Activated CD8-positive, alpha-beta memory T cell treated with anti-CD3 and anti-CD28 coated beads for 48 hours (primary cell): ENCODE data around the gene CARF.
"Not testable (repeated sequence)": the region's sequence is repeated elsewhere in the genome, so short reads cannot be mapped to it uniquely, and the experiment has no call there.

Source experiments
- DNase-seq, 3 experiments: peaks; one replicate each; pipeline ENCODE4 v3.0.0-alpha.2; 2020; ENCODE audit warnings: low read depth in 2 of 3, low spot score in 2 of 3

Gene CARF

GRCh38 chr2:202911512-202912341 is at the start of gene CARF, which contains the start of gene WDR12:
Gene CARF (plus strand): TSS chr2:202912275. CDS start chr2:202941903, 29,628 bp downstream.
Gene WDR12 (minus strand): TSS chr2:202911673. CDS start chr2:202911476, 197 bp downstream.
- peak; percentile 57 to 75 (median 73) for DNase-seq

GRCh38 chr2:202870431-202871299 is 41.4 kb upstream of the CARF start:
- DNase-seq: peak; percentile 4 to 34 (median 33)

GRCh38 chr2:202871300-202872141 is 40.6 kb upstream of the CARF start, which contains the start of gene ICA1L:
Gene ICA1L (minus strand): TSS chr2:202871766. CDS start chr2:202829009, 42,757 bp downstream.
- peak; percentile 32 to 57 (median 32) for DNase-seq

- DNase-seq: no peak
These were observed 34.4 kb upstream of the CARF start for GRCh38 chr2:202877699-202878098.

GRCh38 chr2:202881570-202881969 is 30.5 kb upstream of the CARF start:
- DNase-seq: no peak

- no peak for DNase-seq
These were observed 27.9 kb upstream of the CARF start for GRCh38 chr2:202883987-202884675.

GRCh38 chr2:202885190-202885589 is 26.9 kb upstream of the CARF start:
- no peak for DNase-seq

GRCh38 chr2:202905507-202905906 is 6.6 kb upstream of the CARF start:
- DNase-seq: not testable (repeated sequence)

- DNase-seq: no peak
These were observed 3.9 kb upstream of the CARF start for GRCh38 chr2:202908186-202908585.

- DNase-seq: no peak
These were observed 2.5 kb upstream of the CARF start for GRCh38 chr2:202909394-202910192.

GRCh38 chr2:202910250-202910649 is 1.8 kb upstream of the CARF start:
- DNase-seq: not testable (repeated sequence)

- no peak for DNase-seq
These were observed 1.4 kb upstream of the CARF start for GRCh38 chr2:202910698-202911097.

GRCh38 chr2:202911203-202911511 is 918 bp upstream of the CARF start:
- no peak for DNase-seq

- peak in 1 of 3 experiments; percentile 12 for DNase-seq
These were observed 497 bp downstream of the CARF start for GRCh38 chr2:202912342-202913201.

- no peak for DNase-seq
These were observed 6.8 kb downstream of the CARF start for GRCh38 chr2:202918860-202919259.

- no peak for DNase-seq
These were observed 20.5 kb downstream of the CARF start for GRCh38 chr2:202932425-202933138.

- no peak for DNase-seq
These were observed 21.1 kb downstream of the CARF start for GRCh38 chr2:202933139-202933510.

- no peak for DNase-seq
These were observed 21.9 kb downstream of the CARF start for GRCh38 chr2:202933958-202934357.
